DOHH2 (cell line): Measurements from ENCODE around the gene TRMT112.
A peak's percentile ranks its signal among the peaks of the same experiment; 100 is the strongest.

Source experiments
- H3F3A ChIP-seq: fragments of 200-600 bp; sonication (generic), shearing (Covaris generic); 2 replicates; pipeline ENCODE4 v1.6.0; 2016; ENCODE audit warnings: antibody characterized with exemption, mild to moderate bottlenecking; ENCODE audit not compliant: control insufficient read depth, insufficient read depth
- H3K27ac ChIP-seq: fragments of 200-600 bp; sonication (generic); 2 replicates; pipeline ENCODE4 v1.5.1; 2014; ENCODE audit warnings: low read depth, mild to moderate bottlenecking, low read length, moderate library complexity
- H3K27me3 ChIP-seq: fragments of 200-600 bp; sonication (generic); 2 replicates; pipeline ENCODE4 v1.6.1; 2014; ENCODE audit warnings: mild to moderate bottlenecking, low read length, mixed read lengths; ENCODE audit not compliant: control insufficient read depth
- H3K36me3 ChIP-seq: fragments of 200-600 bp; sonication (generic); 2 replicates; pipeline ENCODE4 v1.6.1; 2014; ENCODE audit warnings: mild to moderate bottlenecking, low read length, moderate library complexity, mixed read lengths; ENCODE audit not compliant: control insufficient read depth
- H3K4me1 ChIP-seq: fragments of 200-600 bp; sonication (generic); 2 replicates; pipeline ENCODE4 v1.6.1; 2014; ENCODE audit warnings: mild to moderate bottlenecking, low read length, mixed read lengths; ENCODE audit not compliant: control insufficient read depth
- H3K4me2 ChIP-seq: fragments of 200-600 bp; sonication (generic); 2 replicates; pipeline ENCODE4 v1.6.0; 2014; ENCODE audit warnings: mild to moderate bottlenecking, low read length, moderate library complexity
- H3K4me3 ChIP-seq: fragments of 200-600 bp; sonication (generic); 2 replicates; pipeline ENCODE4 v1.5.1; 2014; ENCODE audit warnings: mild to moderate bottlenecking, low read length, mixed read lengths
- H3K79me2 ChIP-seq: fragments of 200-600 bp; sonication (generic); 2 replicates; pipeline ENCODE4 v1.6.1; 2014; ENCODE audit warnings: mild to moderate bottlenecking, low read length, mixed read lengths; ENCODE audit not compliant: control insufficient read depth
- H3K9me2 ChIP-seq: fragments of 200-600 bp; sonication (generic); replicated peaks from 2 replicates; pipeline ENCODE4 v1.6.1; 2014; ENCODE audit warnings: mild to moderate bottlenecking, low read length, mixed read lengths; ENCODE audit not compliant: control insufficient read depth
- H3K9me3 ChIP-seq: fragments of 200-600 bp; sonication (generic); 2 replicates; pipeline ENCODE4 v1.6.1; 2014; ENCODE audit warnings: antibody characterized with exemption, low read length, mixed read lengths; ENCODE audit not compliant: control insufficient read depth, insufficient read depth
- H4K20me1 ChIP-seq: fragments of 200-600 bp; sonication (generic); 2 replicates; pipeline ENCODE4 v1.6.0; 2014; ENCODE audit warnings: low read depth, mild to moderate bottlenecking, antibody characterized with exemption, low read length, moderate library complexity; ENCODE audit not compliant: control insufficient read depth, insufficient read depth
- CTCF ChIP-seq: fragments of 200-600 bp; sonication (generic); IDR thresholded peaks from one replicate; pipeline ENCODE4 v1.5.1; 2014; ENCODE audit warnings: antibody characterized with exemption, mild to moderate bottlenecking, low read depth, low read length; ENCODE audit not compliant: poor library complexity, severe bottlenecking
- EZH2phosphoT487 ChIP-seq: fragments of 200-600 bp; sonication (generic); IDR thresholded peaks from 2 replicates; pipeline ENCODE4 v1.6.1; 2017; ENCODE audit warnings: borderline replicate concordance, mild to moderate bottlenecking, antibody characterized with exemption, low read length, moderate library complexity, mixed read lengths

The TRMT112 gene

GRCh38 chr11:64304032-64304315 is 13.4 kb downstream of the TRMT112 start:
- no peaks in the 10 kb centered on the region; the same call in 1 of the 2 replicates for H3F3A ChIP-seq
- H3K79me2 ChIP-seq: peaks cover 30% of the 10 kb centered on the region
- no peaks in the 10 kb centered on the region for H3K9me3 ChIP-seq
- H3K9me2 ChIP-seq: no peaks in the 10 kb centered on the region
- H3K4me2 ChIP-seq: peak overlapping the region; percentile 89
- TF ChIP-seq CTCF (no peak), EZH2phosphoT487 (no peak)
- H3K27me3 ChIP-seq: peaks cover 20% of the 10 kb centered on the region
- peak overlapping the region; percentile 86 for H3K4me3 ChIP-seq
- H3K4me1 ChIP-seq: peaks cover 41% of the 10 kb centered on the region
- H3K27ac ChIP-seq: no peak overlapping the region
- H4K20me1 ChIP-seq: no peaks in the 10 kb centered on the region
- peaks cover 26% of the 10 kb centered on the region for H3K36me3 ChIP-seq

GRCh38 chr11:64303109-64304031 is 14.0 kb downstream of the TRMT112 start:
- Histone ChIP-seq H3K9me3 (no peaks in the 10 kb centered on the region), H3K36me3 (peaks cover 26% of the 10 kb centered on the region), H3K9me2 (no peaks in the 10 kb centered on the region), H3K4me1 (peaks cover 41% of the 10 kb centered on the region), H3K4me3 (peak overlapping the region; percentile 86; the same call in 1 of the 2 replicates), H3K79me2 (peaks cover 27% of the 10 kb centered on the region), H3F3A (no peaks in the 10 kb centered on the region; the same call in 1 of the 2 replicates), H3K27me3 (peaks cover 25% of the 10 kb centered on the region), H3K4me2 (peak overlapping the region; percentile 89; the same call in 1 of the 2 replicates), H3K27ac (no peak overlapping the region), H4K20me1 (no peaks in the 10 kb centered on the region)
- TF ChIP-seq EZH2phosphoT487 (no peak), CTCF (no peak)

GRCh38 chr11:64299847-64300648 is 17.3 kb downstream of the TRMT112 start, which contains the start of gene CATSPERZ:
Gene CATSPERZ (plus strand): TSS chr11:64300358. CDS start chr11:64300411, 53 bp downstream.
- H4K20me1 ChIP-seq: no peaks in the 10 kb centered on the region
- peak within 1 kb of the TSS; percentile 60 for H3K4me3 ChIP-seq
- TF ChIP-seq CTCF: no peak
- peak; percentile 89; the same call in 1 of the 2 replicates for TF ChIP-seq EZH2phosphoT487
- no peaks in the 10 kb centered on the region for H3K79me2 ChIP-seq
- no peaks in the 10 kb centered on the region for H3K9me2 ChIP-seq
- peaks cover 58% of the 10 kb centered on the region for H3K27me3 ChIP-seq
- no peaks in the 10 kb centered on the region; the same call in 1 of the 2 replicates for H3F3A ChIP-seq
- H3K36me3 ChIP-seq: peaks cover 4% of the 10 kb centered on the region; the same call in 1 of the 2 replicates
- H3K4me2 ChIP-seq: peak within 1 kb of the TSS; percentile 78
- no peak within 1 kb of the TSS for H3K27ac ChIP-seq
- H3K9me3 ChIP-seq: no peaks in the 10 kb centered on the region
- peaks cover 27% of the 10 kb centered on the region for H3K4me1 ChIP-seq
